Femur (tissue), 1 donor: ENCODE measurements around the gene SLC26A5.
"Not testable (repeated sequence)": the region's sequence is repeated elsewhere in the genome, so short reads cannot be mapped to it uniquely, and the experiment has no call there.

Source experiments
- DNase-seq: peaks from one replicate; pipeline ENCODE4 v3.0.0-alpha.2; 2017

Gene SLC26A5

GRCh38 chr7:103446049-103446520 lies at the start of gene SLC26A5:
Gene SLC26A5, minus strand, starts transcription at chr7:103446207. Its CDS starts 24,693 bp downstream, at chr7:103421514.
- DNase-seq, result no peak

- DNase-seq, result no peak
These were observed 41.4 kb upstream of the SLC26A5 start for GRCh38 chr7:103487419-103487818.

- DNase-seq, result not testable (repeated sequence)
These were observed 40.9 kb upstream of the SLC26A5 start for GRCh38 chr7:103486873-103487272.

- DNase-seq, result no peak
These were observed 34.8 kb upstream of the SLC26A5 start for GRCh38 chr7:103480771-103481170.

- DNase-seq, result no peak
These were observed 28.9 kb upstream of the SLC26A5 start for GRCh38 chr7:103474956-103475355.

- DNase-seq, result no peak
These were observed 23.3 kb upstream of the SLC26A5 start for GRCh38 chr7:103469095-103469948.

GRCh38 chr7:103466814-103467213 lies 20.8 kb upstream of the SLC26A5 start:
- no peak for DNase-seq

GRCh38 chr7:103462358-103462757 lies 16.4 kb upstream of the SLC26A5 start:
- no peak for DNase-seq

GRCh38 chr7:103447073-103447960 lies 1.3 kb upstream of the SLC26A5 start:
- peak; percentile 33 for DNase-seq

GRCh38 chr7:103445228-103446048 lies 569 bp downstream of the SLC26A5 start:
- no peak for DNase-seq

- DNase-seq, result no peak
These were observed 6.3 kb downstream of the SLC26A5 start for GRCh38 chr7:103439661-103440060.

- DNase-seq, result no peak
These were observed 8.4 kb downstream of the SLC26A5 start for GRCh38 chr7:103437623-103438022.

- DNase-seq, result no peak
These were observed 13.3 kb downstream of the SLC26A5 start for GRCh38 chr7:103432712-103433111.

GRCh38 chr7:103425177-103425576 lies 20.8 kb downstream of the SLC26A5 start:
- no peak for DNase-seq

GRCh38 chr7:103423467-103424179 lies 22.4 kb downstream of the SLC26A5 start:
- DNase-seq, result no peak

- DNase-seq, result no peak
These were observed 25.1 kb downstream of the SLC26A5 start for GRCh38 chr7:103420857-103421384.

GRCh38 chr7:103418241-103418640 lies 27.8 kb downstream of the SLC26A5 start:
- DNase-seq, result no peak

GRCh38 chr7:103413407-103413806 lies 32.6 kb downstream of the SLC26A5 start:
- DNase-seq, result no peak

- DNase-seq, result no peak
These were observed 33.9 kb downstream of the SLC26A5 start for GRCh38 chr7:103412151-103412550.

- not testable (repeated sequence) for DNase-seq
These were observed 40.0 kb downstream of the SLC26A5 start for GRCh38 chr7:103405789-103406613.

GRCh38 chr7:103399687-103400086 lies 46.3 kb downstream of the SLC26A5 start:
- DNase-seq, result not testable (repeated sequence)
